NT2/D1 (cell line): ENCODE results near the gene CNIH3.

Experiments
- SUZ12 ChIP-seq: IDR thresholded peaks from 2 replicates; pipeline ENCODE4 v1.6.1; 2011; ENCODE audit not compliant: insufficient read length, insufficient read depth; ENCODE audit errors: extremely low read depth
- YY1 ChIP-seq: IDR thresholded peaks from 2 replicates; pipeline ENCODE4 v1.6.1; 2011; ENCODE audit not compliant: insufficient read length, insufficient read depth

DNA sequence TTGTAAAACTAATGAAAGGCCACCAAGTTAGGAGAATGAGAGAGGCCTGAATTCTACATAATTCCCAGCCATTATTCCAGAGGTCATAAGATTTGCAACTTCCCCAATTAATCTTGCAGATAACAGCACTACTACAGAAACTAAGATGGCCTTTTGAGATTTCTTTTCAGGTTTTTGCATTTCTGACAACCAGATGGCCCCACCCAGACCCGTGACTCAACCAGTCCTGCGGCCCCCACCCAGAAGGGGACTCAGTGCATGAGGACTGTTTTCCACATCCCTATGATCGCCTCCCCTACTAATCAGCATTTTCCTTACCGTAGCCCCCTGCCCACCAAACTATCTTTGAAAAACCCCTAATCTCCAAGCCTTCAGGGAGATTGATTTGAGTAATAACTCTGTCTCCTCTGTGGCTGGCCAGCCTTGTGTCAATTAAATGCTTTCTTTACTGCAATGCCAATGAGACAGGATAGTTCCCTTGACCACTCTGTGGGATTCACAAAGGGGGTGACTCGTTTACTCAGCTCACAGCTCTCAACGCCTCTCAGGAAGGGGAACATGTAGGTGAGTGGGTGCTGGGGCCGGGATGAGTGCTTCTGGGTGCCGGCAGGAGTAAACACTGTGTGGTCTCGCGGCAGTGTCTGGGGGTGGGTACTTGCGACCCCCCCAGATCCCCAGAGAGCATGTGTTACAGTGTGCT lies 10.5 kb upstream of the CNIH3 start:
- TF ChIP-seq SUZ12 (no peak), YY1 (no peak)
